Erythroblast (primary cell): Measurements from ENCODE around the gene CA11.

Experiments
- GATA1 ChIP-seq: IDR thresholded peaks from 2 replicates; pipeline ENCODE4 v1.6.1; 2011; ENCODE audit warnings: low read depth, mild to moderate bottlenecking, control low read depth, low read length, moderate library complexity
- POLR2A ChIP-seq: IDR thresholded peaks from 2 replicates; pipeline ENCODE4 v1.6.1; 2011; ENCODE audit warnings: mild to moderate bottlenecking, low read length

- TF ChIP-seq POLR2A: no peak
- no peak for TF ChIP-seq GATA1
Measured at GRCh38 chr19:48596237-48596636, 49.8 kb downstream of the CA11 start.
